ENCODE data around the gene OPN4.

OPN4 gene

GRCh38 chr10:86661161-86662025, 7.0 kb downstream of the OPN4 start:
- in situ Hi-C loops (cut with MboI; ENCODE audit: low sequenced_read_pairs): no loop called here

- in situ Hi-C loops (cut with MboI; ENCODE audit: low sequenced_read_pairs): no loop called here
These were observed 8.1 kb downstream of the OPN4 start for GRCh38 chr10:86662186-86663045.

DNA sequence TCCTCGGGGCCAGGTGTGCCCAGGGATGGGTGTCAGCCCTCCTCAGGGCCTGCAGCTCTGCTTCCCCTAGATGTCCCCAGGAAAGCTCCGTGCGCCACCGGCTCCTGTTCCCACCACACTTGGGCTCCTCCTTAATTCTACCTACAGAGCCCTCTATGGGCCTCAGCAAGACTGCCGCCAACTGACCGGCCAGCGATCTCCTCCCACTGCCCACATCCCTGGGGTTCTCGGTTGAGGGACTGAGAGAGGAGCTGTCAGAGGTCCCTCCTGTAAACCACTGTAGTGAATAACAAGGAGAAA, 8.6 kb downstream of the OPN4 start:
- in situ Hi-C loops (cut with MboI; ENCODE audit: low sequenced_read_pairs): no loop called here

GRCh38 chr10:86663576-86664339, 9.4 kb downstream of the OPN4 start:
- in situ Hi-C loops (cut with MboI; ENCODE audit: low sequenced_read_pairs): no loop called here

GRCh38 chr10:86664341-86665217, 10.2 kb downstream of the OPN4 start:
- in situ Hi-C loops (cut with MboI; ENCODE audit: low sequenced_read_pairs): no loop called here

- in situ Hi-C loops (cut with MboI; ENCODE audit: low sequenced_read_pairs): no loop called here
These were observed 10.9 kb downstream of the OPN4 start for GRCh38 chr10:86665218-86665607.

DNA sequence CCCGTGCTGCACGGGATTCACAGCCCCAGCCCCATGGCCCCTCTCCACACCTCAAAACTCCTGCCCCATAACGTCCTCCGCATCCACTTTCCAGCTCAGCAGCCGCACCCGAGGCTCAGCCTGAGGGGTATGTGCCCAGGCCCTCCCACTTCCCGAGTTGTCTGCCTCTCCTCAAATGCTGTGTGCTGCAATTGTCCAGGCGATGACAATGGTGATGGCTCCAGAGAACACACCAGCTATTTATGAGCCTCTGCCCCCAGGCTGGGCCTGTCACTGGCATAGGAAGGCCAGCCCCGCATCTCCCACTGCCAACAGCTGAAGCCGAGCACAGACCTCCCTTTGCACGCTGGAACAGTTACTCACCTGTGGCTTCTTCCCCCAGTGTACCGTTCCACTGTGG, 11.5 kb downstream of the OPN4 start:
- in situ Hi-C loops (cut with MboI; ENCODE audit: low sequenced_read_pairs): no loop called here

DNA sequence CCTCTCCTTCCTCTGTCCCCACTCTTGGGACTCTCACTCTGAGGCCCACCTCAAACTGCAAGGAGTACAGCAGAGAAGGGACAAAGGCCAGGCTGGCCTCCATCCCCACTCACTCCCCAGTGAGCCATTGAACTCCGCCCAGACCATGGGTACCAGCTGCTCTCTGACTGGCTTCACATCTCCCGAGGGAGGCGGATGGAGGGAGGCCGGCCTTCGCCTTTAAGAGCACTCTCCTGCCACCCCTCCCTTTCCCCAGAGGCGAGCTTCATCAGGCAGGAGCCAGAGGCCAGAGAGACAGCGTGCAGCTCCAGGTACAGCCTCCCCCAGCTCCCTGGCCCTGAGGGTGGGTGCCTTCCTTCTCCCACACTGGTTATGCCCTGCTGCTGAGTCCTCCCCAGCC, 12.2 kb downstream of the OPN4 start:
- in situ Hi-C loops (cut with MboI; ENCODE audit: low sequenced_read_pairs): no loop called here

GRCh38 chr10:86667421-86668181, 13.3 kb downstream of the OPN4 start:
- in situ Hi-C loops (cut with MboI; ENCODE audit: low sequenced_read_pairs): no loop called here

DNA sequence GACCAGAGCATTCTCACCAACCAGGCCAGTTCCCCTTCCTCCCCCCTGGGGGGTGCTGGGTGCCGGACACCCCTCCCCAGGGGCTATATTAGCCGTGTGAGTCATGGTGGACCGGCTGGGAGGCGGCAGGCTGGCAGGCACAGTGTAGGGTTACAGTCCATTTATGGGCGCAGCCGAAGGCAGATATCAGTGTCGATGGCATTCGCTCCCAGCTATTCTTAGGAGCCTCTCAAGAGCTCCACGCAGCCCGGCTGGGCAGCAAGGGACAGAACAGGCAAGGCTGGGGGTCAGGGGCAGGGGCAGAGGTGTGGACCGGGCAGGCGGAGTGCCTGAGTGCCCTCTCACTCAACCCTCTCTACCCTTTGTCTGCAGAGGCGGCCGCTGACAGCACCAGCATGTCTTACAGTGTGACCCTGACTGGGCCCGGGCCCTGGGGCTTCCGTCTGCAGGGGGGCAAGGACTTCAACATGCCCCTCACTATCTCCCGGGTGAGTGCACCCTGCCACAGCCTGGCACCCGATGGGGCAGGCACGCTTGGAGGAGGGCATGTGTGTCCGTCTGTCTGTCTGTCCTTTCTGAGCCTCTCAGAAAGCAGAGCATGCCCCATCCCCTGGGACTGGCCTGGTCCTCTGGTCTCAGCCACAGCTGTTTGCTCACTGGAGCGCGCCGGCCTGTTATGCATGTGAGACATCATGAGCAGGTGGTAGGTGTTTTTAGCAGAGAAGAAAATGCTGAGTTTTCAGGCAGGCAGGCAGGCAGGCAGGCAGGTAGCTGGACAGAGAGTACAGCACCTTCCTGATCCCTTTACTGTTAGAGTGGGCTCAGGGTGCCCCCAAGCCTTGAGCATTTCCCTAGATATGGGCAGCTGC, 14.2 kb downstream of the OPN4 start, which contains the start of gene LDB3:
Gene LDB3, plus strand, starts transcription at position 215 of the 869 bp plus-strand sequence. Its CDS starts 181 bp downstream, at position 396.
- in situ Hi-C loops (cut with MboI; ENCODE audit: low sequenced_read_pairs): no loop called here

GRCh38 chr10:86670290-86670811, 16.0 kb downstream of the OPN4 start:
- in situ Hi-C loops (cut with MboI; ENCODE audit: low sequenced_read_pairs): no loop called here

DNA sequence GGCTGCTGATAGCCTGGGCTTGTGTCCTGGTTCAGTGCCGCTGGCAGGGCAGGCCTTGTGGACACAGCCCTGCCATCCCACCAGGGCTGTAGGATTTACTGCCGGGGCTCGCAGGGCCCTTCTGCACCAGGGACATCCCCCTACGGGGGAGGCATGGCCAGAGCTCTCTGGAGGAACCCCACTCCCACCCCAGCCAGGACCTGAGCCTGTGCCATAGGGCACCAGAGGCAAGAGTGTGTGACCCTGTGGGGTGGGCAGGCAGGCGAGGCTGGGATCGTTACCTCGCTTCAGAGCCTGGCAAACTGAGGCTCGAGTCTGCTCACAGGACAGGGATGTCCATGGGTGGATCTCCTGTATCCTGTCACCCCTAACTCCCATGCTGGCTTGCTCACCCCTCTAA, 16.5 kb downstream of the OPN4 start:
- in situ Hi-C loops (cut with MboI; ENCODE audit: low sequenced_read_pairs): no loop called here

- in situ Hi-C loops (cut with MboI; ENCODE audit: low sequenced_read_pairs): no loop called here
These were observed 17.1 kb downstream of the OPN4 start for GRCh38 chr10:86671419-86671818.

DNA sequence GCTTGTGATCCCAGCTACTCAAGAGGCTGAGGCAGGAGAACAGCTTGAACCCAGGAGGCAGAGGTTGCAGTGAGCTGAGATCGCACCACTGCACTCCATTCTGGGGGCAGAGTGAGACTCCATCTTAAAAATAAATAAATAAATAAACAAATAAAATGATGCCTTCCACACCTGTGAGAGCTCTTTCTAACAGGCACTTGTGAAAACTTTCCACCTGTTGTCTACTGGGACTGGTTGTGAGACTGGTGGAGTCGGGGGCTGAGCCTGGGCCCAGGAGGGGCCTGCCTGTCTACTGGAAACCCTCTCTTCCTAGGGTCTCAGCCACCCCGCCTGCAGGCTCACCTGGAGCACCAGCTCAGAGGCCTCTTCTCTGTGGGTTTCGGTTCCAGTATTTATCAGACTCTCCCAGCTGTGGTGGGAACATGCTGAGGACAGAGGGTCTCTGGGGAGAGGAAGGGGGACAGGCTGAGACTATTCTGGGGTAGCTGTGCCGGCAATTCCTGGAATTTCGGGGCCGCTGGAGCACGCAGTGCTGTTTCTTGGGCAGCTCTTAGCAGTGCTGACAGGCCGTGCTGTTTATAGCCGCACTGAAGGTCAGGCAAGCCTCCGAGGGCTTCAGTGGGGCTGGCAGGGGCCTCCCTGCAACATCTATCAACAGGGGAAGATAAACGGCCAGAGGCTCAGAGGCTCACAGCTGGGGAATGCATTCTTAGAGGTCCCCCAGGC, 17.8 kb downstream of the OPN4 start:
- in situ Hi-C loops (cut with MboI; ENCODE audit: low sequenced_read_pairs): no loop called here

GRCh38 chr10:86673216-86673826, 19.0 kb downstream of the OPN4 start:
- in situ Hi-C loops (cut with MboI; ENCODE audit: low sequenced_read_pairs): no loop called here

DNA sequence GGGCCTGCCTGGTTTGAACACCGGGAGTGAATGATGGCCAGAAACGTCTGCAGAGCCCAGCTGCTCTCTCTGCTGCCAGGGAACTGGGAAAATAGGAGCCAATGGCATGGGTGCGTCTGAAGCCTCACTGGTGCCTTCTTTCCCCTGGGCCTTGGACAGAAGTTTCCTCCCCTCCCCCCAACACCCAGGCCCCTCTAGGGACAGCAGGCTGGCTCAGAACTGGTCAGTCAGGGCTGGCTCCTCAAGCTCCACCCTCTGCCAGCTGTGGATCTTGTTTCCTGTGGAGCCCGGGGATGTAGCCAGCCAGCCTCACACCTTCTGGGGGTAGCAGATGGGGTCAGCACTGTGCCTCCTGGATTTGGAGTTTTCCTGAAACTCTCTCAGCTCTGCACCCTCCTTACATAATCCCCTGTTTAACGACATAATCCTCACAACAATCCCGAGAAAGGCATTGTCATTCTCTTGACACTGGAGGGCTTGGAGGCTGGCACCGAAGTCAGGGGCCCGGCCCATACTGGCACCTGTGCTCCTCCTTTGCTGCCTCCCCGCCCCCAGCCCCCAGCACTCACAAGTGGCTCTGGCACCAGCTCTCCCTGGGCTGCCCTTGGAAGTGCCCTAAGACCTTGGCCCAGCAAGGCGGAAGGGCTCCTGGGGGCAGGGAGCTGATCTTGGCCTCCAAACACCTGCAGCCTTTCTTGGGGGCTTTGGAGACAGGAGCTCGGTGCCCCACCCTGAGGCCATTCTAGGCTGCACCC, 19.7 kb downstream of the OPN4 start:
- in situ Hi-C loops (cut with MboI; ENCODE audit: low sequenced_read_pairs): no loop called here

DNA sequence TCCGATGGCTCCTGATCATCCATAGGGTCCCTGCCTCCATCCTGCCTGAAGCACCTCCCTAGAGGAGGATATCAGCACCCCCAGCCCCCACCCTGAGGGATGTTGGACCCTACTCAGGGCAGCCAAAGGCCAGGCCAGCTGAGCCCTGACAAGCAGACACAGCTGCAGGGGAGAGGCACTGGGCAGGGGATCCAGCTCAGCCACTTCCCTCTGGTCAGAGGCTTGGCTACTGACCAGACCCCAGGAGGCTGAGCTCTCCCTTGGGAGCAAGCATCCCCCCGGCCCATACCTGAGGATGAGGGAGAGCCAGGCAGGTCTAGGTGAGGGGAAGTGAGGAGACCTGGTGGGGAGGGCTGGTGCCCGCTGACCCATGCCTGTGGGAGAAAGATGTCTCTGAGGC, 20.6 kb downstream of the OPN4 start:
- in situ Hi-C loops (cut with MboI; ENCODE audit: low sequenced_read_pairs): no loop called here
